ENCODE results near the gene DNMT3B. TPM values are rescaled to one million over a fixed set of nuclear protein-coding genes. Genes with fewer than 3 reads are reported as not detected.
"Not testable (repeated sequence)": the region's sequence is repeated elsewhere in the genome, so short reads cannot be mapped to it uniquely, and the experiment has no call there.

Gene DNMT3B
- total RNA-seq, 1 donor from 2014 or later = 2.0 TPM

DNA sequence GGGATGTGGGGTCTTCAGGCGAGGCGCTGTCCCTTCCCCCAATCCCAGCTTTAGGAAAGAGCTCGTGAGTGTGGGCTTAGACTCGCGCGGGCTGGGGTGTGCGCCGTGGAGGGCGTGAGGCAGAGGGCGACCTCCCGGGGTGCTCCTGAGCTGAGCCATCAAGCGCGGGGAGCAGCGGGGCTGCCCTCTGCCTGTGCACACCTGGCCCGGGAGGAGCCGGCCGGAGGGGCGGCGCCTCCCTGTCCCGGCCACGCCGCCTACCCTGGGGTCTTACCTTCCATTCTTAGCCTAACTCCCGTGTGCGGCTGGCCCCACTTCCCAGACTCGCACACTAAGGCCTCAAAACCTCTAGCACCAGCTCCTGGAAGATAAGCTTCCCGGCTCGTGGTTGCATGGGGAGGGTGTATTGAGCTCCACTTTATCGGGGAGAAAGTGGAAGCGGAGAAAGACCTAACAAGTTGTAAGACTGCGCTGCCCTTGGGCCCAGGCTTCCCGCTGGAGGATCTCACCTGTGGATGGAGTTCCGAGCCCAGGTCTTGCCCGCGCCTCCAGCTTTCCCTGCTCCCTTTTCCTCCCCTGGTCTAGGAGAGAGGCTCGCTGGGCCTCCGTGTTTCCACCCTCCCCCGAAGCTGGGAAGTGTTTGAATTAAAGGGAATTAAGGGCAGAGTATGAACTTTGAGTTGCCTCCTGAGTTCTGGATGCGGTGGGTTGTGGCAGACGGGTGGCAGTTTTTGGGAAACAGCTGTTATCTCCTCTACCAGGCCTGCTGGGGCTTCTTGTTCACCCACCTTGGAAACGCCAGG lies 1.2 kb downstream of the DNMT3B start:
- DNase-seq (ENCODE audit: low spot score) = no peak

GRCh38 chr20:32764005-32764960 lies 2.1 kb downstream of the DNMT3B start:
- no peak for DNase-seq (ENCODE audit: low spot score)

- DNase-seq (ENCODE audit: low spot score) = not testable (repeated sequence)
These were observed 3.2 kb downstream of the DNMT3B start for GRCh38 chr20:32765230-32765875.

DNA sequence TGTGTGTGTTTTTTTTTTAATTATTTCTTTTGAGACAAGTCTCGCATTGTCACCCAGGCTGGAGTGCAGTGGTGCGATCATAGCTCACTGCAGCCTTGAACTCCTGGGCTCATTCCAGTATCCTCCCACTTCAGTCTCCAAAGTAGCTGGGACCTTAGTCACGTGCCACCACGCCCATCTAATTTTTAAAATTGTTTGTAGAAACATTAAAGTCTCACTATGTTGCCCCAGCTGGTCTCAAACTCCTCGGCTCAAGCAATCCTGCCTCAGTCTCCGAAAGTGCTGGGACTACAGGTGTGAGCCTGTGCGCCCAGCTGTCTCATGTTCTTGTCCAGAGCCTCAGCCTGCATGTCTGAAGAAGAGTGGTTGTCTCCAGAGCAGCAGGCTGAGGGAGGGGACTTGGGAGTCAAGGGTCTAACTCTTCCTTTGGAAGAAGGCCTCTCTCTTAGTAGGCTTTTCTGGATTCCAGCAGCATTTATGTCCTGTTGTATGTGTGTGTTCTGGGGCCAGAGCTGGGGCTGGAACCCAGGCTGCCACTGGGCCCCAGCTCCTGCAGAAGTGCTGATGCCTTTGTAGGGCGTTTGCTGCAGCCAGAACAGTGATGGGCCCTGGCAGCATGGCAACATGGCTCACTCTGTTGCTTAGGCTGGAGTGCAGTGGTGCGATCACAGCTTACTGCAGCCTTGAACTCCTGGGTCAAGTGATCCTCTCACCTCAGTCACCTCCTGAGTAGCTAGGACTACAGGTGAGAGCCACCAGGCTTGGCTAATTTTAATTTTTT lies 5.4 kb downstream of the DNMT3B start:
- no peak for DNase-seq (ENCODE audit: low spot score)

DNA sequence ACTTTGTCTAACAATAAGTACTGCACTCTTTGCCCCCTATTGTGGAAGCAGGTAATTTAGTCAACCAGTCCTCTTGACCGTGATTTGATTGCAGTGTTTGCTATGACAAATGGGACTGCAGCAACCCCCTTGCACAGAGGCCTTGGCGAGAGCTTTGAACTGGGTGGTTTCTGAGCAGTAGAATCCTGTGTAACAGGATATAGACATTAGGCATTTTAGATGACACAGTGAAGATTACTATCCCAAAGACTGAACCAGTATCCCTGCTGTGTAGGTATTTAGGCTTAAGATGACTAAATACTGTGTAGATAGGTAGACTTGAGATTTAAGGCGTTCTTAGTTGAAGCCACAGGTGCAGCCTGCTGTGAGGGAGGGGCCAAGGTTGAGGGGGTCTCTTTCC lies 9.9 kb downstream of the DNMT3B start:
- DNase-seq (ENCODE audit: low spot score) = no peak

DNA sequence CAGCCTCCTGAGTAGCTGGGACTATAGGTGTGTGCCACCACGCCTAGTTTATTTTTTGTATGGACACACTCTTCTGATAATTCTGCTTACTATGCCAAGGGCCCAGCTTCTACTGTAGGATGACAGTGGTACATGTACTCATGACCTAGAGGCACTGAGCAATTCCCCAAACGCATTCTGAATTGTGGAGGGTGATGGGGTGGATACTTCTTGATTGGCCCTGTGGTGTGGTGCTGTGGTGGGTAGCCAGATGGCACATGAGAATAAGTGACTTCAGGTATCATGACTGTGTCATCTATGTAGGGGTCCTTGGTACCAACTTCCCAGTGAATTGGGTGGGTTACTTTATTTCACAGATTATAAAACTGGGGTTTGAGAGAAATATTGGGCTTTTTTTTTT lies 11.0 kb downstream of the DNMT3B start:
- no peak for DNase-seq (ENCODE audit: low spot score)

DNA sequence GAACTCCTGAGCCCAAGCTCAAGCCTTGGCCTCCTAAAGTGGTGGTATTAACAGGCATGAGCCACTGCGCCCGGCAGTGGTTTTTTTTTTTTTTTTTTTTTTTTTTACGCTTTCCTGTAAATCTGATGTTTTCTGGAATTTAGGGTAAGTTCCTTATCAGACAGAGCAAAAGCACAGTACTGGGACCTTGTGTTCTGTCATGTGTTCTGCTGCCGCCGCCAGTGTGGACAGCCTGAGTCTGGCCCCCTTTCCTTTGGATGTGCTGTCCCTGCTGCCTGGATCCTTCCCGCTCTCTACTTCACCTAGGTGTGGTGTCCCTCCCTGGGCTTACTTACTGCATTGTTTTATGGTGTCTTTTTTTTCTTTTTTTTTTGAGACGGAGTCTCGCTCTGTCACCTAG lies 11.7 kb downstream of the DNMT3B start:
- DNase-seq (ENCODE audit: low spot score) = no peak

DNA sequence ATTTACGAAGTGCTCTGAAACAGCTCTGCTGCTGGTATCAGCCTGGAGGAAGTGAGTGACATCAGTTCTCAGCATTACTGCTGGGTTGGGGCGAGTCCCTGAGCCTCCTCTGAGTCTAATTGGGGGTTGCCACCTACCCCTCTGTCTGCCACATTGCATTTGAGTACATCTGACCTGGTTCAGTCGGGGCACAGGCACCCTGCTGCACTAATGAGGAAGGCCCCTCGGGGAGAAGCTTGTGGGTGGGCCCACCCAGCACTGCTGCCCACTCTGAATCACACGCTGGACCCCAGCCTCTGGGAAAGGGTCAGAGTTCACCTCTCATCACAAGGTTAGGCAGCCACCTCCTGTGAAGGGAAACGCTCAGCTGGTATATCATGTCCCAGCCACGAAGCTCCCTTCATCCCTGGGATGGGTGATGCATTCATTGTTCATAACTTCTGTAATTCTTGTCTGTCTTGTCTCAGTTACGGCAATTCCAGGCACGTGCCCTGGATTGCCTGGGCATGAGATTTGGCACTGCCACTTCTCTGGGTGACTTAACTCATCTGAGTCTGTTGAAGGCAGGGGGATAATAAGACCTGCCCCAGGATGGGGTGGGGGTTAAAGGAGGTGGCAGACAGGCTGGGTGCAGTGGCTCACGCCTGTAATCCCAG lies 13.3 kb downstream of the DNMT3B start:
- DNase-seq (ENCODE audit: low spot score) = no peak

DNA sequence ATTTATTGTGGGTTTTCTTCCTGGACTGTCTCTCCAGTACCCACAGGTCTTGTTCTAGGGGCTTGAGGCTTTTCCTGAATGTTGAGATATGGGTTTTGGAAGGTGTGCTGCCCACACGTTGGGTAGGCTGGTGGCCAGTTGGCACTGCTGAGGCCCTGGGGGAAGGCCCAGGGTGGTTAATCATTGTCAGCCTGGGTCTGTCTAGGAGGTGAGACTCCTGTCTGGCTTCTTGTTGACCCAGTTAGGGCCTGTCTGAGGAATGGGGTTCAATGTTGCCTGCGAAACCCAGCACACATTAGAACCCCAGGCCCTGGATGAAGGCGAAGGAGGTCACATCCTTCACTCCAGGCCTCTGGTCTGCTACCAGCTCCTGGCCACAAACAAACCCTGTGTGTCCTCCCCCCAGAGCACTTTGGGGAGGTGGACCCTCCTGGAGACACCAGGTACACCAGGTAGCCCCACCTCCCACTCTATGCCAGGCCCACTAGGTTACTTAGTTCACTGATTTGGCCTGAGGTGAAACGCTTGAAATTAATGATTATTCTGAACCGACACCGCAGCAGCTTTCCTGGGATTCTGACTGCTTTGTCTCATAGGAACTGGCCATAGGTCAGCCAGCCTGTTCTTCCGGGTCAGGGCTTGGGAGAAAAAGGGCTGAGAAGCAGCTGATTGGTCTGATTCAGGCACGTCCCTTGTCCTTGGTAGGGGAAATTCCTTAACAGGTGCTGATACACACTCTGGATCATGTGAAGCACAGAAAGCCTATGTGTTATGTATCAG lies 15.2 kb downstream of the DNMT3B start:
- DNase-seq (ENCODE audit: low spot score) = no peak

GRCh38 chr20:32779500-32780211 lies 17.5 kb downstream of the DNMT3B start:
- DNase-seq (ENCODE audit: low spot score) = no peak

GRCh38 chr20:32780278-32780677 lies 18.1 kb downstream of the DNMT3B start:
- no peak for DNase-seq (ENCODE audit: low spot score)

GRCh38 chr20:32780749-32781655 lies 18.8 kb downstream of the DNMT3B start:
- no peak for DNase-seq (ENCODE audit: low spot score)

GRCh38 chr20:32784369-32785080 lies 22.3 kb downstream of the DNMT3B start:
- no peak for DNase-seq (ENCODE audit: low spot score)

DNA sequence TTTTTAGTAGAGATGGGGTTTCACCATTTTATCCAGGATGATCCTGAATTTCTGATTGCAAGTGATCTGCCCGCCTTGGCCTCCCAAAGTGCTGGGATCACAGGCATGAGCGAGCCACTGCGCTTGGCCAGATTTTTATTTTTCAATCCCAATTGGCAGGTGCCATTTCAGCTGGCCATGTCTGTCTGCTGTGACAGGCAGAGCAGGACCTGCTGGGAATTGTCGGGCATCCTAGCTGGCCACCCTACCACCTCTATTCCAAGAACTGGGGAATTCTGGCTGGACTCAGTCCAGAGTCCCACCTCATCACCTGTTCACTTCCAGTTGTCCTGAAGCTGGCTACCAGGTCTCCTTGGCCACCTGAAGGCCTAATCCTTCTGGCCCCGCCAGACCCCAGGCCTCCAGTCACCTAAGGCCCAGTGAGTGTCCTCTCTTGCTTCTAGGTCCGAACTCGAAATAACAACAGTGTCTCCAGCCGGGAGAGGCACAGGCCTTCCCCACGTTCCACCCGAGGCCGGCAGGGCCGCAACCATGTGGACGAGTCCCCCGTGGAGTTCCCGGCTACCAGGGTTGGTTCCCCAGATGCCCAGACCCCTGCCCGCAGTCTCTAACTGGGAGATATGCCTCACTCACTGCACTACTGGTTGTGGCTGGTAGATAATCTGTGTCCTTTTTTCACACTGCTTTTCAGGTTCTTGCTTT lies 24.0 kb downstream of the DNMT3B start:
- no peak for DNase-seq (ENCODE audit: low spot score)

GRCh38 chr20:32787168-32787567 lies 25.0 kb downstream of the DNMT3B start:
- no peak for DNase-seq (ENCODE audit: low spot score)

- DNase-seq (ENCODE audit: low spot score) = peak; percentile 71
These were observed 27.9 kb downstream of the DNMT3B start for GRCh38 chr20:32789896-32790750.
